Hepatocyte (in vitro differentiated cells): ENCODE data around the gene SPIRE1. TPM values are rescaled to one million over a fixed set of nuclear protein-coding genes. Genes with fewer than 3 reads are reported as not detected.

Experiments
- DNase-seq: peaks from one replicate; pipeline ENCODE4 v3.0.0-alpha.2; 2016; ENCODE audit warnings: low spot score
- H2AFZ ChIP-seq: fragments of 200-600 bp; sonication (generic); 2 replicates; pipeline ENCODE4 v1.6.0; 2016; ENCODE audit warnings: antibody characterized with exemption, mild to moderate bottlenecking
- H3K27ac ChIP-seq: fragments of 200-600 bp; sonication (generic); 2 replicates; pipeline ENCODE4 v1.5.1; 2016; ENCODE audit warnings: mild to moderate bottlenecking
- H3K27me3 ChIP-seq: fragments of 200-600 bp; sonication (generic); 2 replicates; pipeline ENCODE4 v1.6.1; 2016
- H3K36me3 ChIP-seq: fragments of 200-600 bp; sonication (generic); replicated peaks from 2 replicates; pipeline ENCODE4 v1.5.1; 2016; ENCODE audit warnings: low read depth; ENCODE audit not compliant: insufficient read depth
- H3K4me1 ChIP-seq: fragments of 200-600 bp; sonication (generic); 2 replicates; pipeline ENCODE4 v1.5.1; 2016; ENCODE audit warnings: mild to moderate bottlenecking, moderate library complexity; ENCODE audit not compliant: insufficient read depth
- H3K4me2 ChIP-seq: fragments of 200-600 bp; sonication (generic); 2 replicates; pipeline ENCODE4 v1.6.0; 2016
- H3K4me3 ChIP-seq: fragments of 200-600 bp; sonication (generic); 2 replicates; pipeline ENCODE4 v1.5.1; 2016; ENCODE audit warnings: mild to moderate bottlenecking
- H3K79me2 ChIP-seq: fragments of 200-600 bp; sonication (generic); 2 replicates; pipeline ENCODE4 v1.6.0; 2017; ENCODE audit warnings: mild to moderate bottlenecking
- H3K9me2 ChIP-seq: fragments of 200-600 bp; sonication (generic); replicated peaks from 2 replicates; pipeline ENCODE4 v1.6.0; 2017; ENCODE audit warnings: mild to moderate bottlenecking; ENCODE audit not compliant: insufficient read depth
- H3K9me3 ChIP-seq: fragments of 200-600 bp; sonication (generic); 2 replicates; pipeline ENCODE4 v1.5.1; 2016; ENCODE audit warnings: low read depth, mild to moderate bottlenecking
- H4K20me1 ChIP-seq: fragments of 200-600 bp; sonication (generic); 2 replicates; pipeline ENCODE4 v1.6.0; 2016; ENCODE audit warnings: mild to moderate bottlenecking; ENCODE audit not compliant: insufficient read depth, poor library complexity, severe bottlenecking
- EZH2 ChIP-seq: fragments of 200-600 bp; sonication (generic); IDR thresholded peaks from 2 replicates; pipeline ENCODE4 v1.6.1; 2016; ENCODE audit warnings: antibody characterized with exemption, mild to moderate bottlenecking, borderline replicate concordance
- EZH2phosphoT487 ChIP-seq: fragments of 200-600 bp; sonication (generic); IDR thresholded peaks from one replicate; pipeline ENCODE4 v1.6.1; 2018; ENCODE audit warnings: antibody characterized with exemption, mild to moderate bottlenecking, low read depth, moderate library complexity; ENCODE audit not compliant: unreplicated experiment, severe bottlenecking
- WGBS: methylation state at CpG from one replicate; pipeline ENCODE4 v1.1.6; 2016; ENCODE audit warnings: low lambda C conversion rate; ENCODE audit errors: missing lambda C conversion rate; 5-methylcytosine and 5-hydroxymethylcytosine counted together
- polyA plus RNA-seq: library from polyadenylated mRNA; unstranded; fragments of >200 nt; fragmentation: Nextera tagmentation; extraction: Ambion mirVana; gene quantifications from 2 replicates; pipeline ENCODE4 v1.2.1, GENCODE V29; 2016
- total RNA-seq: library from RNA; depleted of rRNA; stranded (reverse); fragments of >200 nt; gene quantifications from 2 replicates; pipeline ENCODE4 v1.2.3, GENCODE V29; 2014
- TF ChIP-seq, protein P1 (sequence below): fragments of 200-600 bp; sonication (generic); IDR thresholded peaks from 2 replicates; pipeline ENCODE4 v1.5.1; 2016; ENCODE audit warnings: antibody characterized with exemption, mild to moderate bottlenecking; ENCODE audit not compliant: poor library complexity

SPIRE1 gene
- total and polyA plus RNA-seq, 2 experiments from 2014 or later: 13.1 to 18.9 TPM

DNA sequence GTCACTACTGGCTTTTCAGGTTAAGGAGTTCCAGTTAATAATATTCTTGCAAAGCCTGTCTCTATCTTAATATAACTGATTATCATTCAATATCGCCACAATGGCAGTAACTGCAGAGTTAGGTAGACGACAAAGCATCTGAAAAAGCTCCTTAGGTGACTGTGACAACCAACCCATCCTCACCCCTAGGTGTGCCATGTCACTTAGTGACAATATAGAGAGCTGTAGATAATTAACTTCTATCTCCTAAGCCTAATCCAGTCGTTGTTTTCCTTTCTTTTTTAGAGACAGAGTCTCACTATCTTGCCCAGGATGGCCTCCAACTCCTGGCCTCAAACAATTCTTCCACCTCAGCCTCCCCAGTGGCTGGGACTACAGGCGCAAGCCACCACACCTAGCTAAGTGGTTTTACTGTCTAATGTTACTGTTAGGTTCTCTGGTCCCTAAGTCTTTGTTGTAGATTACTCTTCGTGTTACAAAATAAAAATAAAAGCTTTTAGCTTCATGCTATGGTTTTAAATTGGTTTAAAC lies 65.2 kb downstream of the SPIRE1 start:
- no peak for TF ChIP-seq EZH2
- TF ChIP-seq EZH2phosphoT487: no peak
- TF ChIP-seq, protein P1, sequence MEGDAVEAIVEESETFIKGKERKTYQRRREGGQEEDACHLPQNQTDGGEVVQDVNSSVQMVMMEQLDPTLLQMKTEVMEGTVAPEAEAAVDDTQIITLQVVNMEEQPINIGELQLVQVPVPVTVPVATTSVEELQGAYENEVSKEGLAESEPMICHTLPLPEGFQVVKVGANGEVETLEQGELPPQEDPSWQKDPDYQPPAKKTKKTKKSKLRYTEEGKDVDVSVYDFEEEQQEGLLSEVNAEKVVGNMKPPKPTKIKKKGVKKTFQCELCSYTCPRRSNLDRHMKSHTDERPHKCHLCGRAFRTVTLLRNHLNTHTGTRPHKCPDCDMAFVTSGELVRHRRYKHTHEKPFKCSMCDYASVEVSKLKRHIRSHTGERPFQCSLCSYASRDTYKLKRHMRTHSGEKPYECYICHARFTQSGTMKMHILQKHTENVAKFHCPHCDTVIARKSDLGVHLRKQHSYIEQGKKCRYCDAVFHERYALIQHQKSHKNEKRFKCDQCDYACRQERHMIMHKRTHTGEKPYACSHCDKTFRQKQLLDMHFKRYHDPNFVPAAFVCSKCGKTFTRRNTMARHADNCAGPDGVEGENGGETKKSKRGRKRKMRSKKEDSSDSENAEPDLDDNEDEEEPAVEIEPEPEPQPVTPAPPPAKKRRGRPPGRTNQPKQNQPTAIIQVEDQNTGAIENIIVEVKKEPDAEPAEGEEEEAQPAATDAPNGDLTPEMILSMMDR: no peak
- 76% methylated on average over 5 of the region's 5 CpGs for WGBS
- H3K9me2 ChIP-seq: no peaks in the 10 kb centered on the region

DNA sequence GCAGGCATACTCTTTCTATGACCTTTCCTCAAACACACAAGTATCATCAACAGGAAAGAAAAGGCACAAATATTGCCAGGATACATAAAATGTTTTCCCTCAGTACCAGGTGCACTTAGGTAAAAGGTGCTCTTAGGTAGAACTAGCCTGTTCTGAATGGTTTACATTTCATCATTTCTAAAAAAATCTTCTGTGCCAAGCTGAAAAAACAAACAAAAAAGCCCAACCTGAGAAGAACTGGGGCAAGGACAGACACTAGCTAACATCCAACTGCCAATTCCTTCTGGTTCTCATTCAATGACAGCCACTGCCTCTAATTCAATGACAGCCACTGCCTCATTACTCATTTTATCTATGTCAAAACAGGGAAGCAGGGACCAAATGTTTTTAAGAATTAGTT lies 68.5 kb downstream of the SPIRE1 start:
- H3K4me2 ChIP-seq: no peak overlapping the region
- TF ChIP-seq, protein P1: no peak
- no peak for TF ChIP-seq EZH2phosphoT487
- TF ChIP-seq EZH2: no peak
- no peaks in the 10 kb centered on the region for H3K27me3 ChIP-seq
- H3K4me3 ChIP-seq: no peak overlapping the region
- no peaks in the 10 kb centered on the region for H3K9me3 ChIP-seq
- no peaks in the 10 kb centered on the region for H4K20me1 ChIP-seq
- H3K79me2 ChIP-seq: peaks cover 6% of the 10 kb centered on the region
- H3K36me3 ChIP-seq: no peaks in the 10 kb centered on the region
- no peak overlapping the region for H2AFZ ChIP-seq
- H3K4me1 ChIP-seq: no peaks in the 10 kb centered on the region
- H3K27ac ChIP-seq: no peak overlapping the region
- DNase-seq: no peak
- no peaks in the 10 kb centered on the region for H3K9me2 ChIP-seq

More for the DNA sequence above, 65.2 kb downstream of the SPIRE1 start:
- no peaks in the 10 kb centered on the region for H3K27me3 ChIP-seq
- H4K20me1 ChIP-seq: no peaks in the 10 kb centered on the region
- no peak overlapping the region for H3K27ac ChIP-seq
- no peak overlapping the region for H3K4me3 ChIP-seq
- H3K36me3 ChIP-seq: no peaks in the 10 kb centered on the region
- no peaks in the 10 kb centered on the region for H3K4me1 ChIP-seq
- no peak for DNase-seq
- H3K79me2 ChIP-seq: peaks cover 6% of the 10 kb centered on the region
- H3K9me3 ChIP-seq: no peaks in the 10 kb centered on the region
- H2AFZ ChIP-seq: no peak overlapping the region
- no peak overlapping the region for H3K4me2 ChIP-seq

DNA sequence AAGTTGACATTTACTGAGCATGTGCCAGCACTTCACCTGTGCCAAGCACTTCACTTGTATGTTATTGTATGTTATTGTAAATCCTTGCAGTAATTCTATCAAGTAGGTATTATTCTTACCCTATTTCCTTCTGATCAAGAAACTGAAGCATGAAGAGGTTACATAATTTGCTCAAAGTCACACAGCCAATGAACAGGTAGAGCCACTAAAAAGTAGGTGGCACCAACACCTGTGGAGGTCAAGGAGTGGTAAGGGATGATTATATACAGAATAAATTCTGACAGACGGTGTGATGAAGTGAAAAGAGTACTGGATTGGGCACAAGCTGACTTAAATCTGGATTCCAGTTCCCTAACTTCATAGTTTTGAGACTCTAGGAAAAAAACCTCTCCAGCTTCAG lies 71.0 kb downstream of the SPIRE1 start:
- DNase-seq: no peak
- TF ChIP-seq, protein P1: no peak
- no peak for TF ChIP-seq EZH2phosphoT487
- no peak for TF ChIP-seq EZH2
- Histone ChIP-seq H4K20me1 (no peaks in the 10 kb centered on the region), H3K4me1 (no peaks in the 10 kb centered on the region), H3K9me2 (no peaks in the 10 kb centered on the region), H3K36me3 (no peaks in the 10 kb centered on the region), H3K4me2 (no peak overlapping the region), H3K9me3 (no peaks in the 10 kb centered on the region), H3K4me3 (no peak overlapping the region), H3K27me3 (no peaks in the 10 kb centered on the region), H3K79me2 (peaks cover 6% of the 10 kb centered on the region), H3K27ac (no peak overlapping the region), H2AFZ (no peak overlapping the region)
- 96% methylated on average over 1 of the region's 1 CpG for WGBS

DNA sequence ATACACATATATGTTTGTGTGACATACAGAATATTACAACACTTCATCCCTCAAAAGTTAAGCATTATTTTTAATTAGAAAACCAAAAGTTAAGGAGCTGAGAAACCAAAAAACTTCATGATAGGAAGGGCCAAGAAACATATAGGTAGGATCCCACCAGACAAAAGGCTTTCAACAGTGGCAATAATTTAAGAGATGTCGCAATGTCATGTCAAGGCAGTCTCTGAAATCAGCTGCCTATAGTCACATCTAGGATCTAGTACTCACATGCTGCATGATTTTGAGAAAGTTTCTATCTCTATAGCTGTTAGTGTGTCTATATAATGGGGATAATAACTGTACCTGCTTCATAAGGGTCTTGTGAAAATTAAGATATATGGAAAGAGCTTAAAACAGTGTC lies 72.7 kb downstream of the SPIRE1 start:
- H3K4me3 ChIP-seq: no peak overlapping the region
- WGBS: 100% methylated on average over 1 of the region's 1 CpG
- no peaks in the 10 kb centered on the region for H3K9me3 ChIP-seq
- H3K9me2 ChIP-seq: no peaks in the 10 kb centered on the region
- H3K27ac ChIP-seq: no peak overlapping the region
- peaks cover 6% of the 10 kb centered on the region for H3K79me2 ChIP-seq
- H3K4me2 ChIP-seq: no peak overlapping the region
- no peaks in the 10 kb centered on the region for H4K20me1 ChIP-seq
- DNase-seq: no peak
- no peaks in the 10 kb centered on the region for H3K4me1 ChIP-seq
- no peaks in the 10 kb centered on the region for H3K27me3 ChIP-seq
- TF ChIP-seq EZH2phosphoT487: no peak
- TF ChIP-seq EZH2: no peak
- TF ChIP-seq, protein P1: no peak
- H2AFZ ChIP-seq: no peak overlapping the region
- no peaks in the 10 kb centered on the region for H3K36me3 ChIP-seq
